ENCODE results near the gene DEFB131B.

DEFB131B gene

DNA sequence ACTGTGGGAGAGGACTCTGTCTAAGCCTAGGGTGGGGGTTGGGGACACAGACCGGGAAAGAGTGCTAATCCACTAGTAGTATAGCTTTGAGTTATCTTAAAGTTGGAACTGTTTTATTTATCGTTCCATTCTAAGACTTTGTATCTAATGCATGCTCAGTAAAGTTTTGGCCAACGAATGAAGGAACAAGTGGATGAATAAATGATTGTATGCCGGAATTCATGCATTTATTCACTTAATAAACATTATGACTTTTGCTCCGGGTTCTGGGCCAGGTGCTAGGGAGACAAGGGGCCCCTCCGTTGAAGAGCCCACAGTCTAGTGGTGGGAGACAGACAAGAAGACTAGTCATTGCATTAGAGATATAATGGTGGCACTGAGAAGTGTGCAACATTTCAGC, 51.2 kb downstream of the DEFB131B start:
- peak overlapping the region; percentile 95 to 98 (median 98) for H3K4me3 Mint-ChIP-seq
- peak overlapping the region; percentile 98 to 100 (median 99) for H3K27ac Mint-ChIP-seq
- H3K4me1 Mint-ChIP-seq: peaks cover 49% of the 10 kb centered on the region
- TF ChIP-seq, protein P1, sequence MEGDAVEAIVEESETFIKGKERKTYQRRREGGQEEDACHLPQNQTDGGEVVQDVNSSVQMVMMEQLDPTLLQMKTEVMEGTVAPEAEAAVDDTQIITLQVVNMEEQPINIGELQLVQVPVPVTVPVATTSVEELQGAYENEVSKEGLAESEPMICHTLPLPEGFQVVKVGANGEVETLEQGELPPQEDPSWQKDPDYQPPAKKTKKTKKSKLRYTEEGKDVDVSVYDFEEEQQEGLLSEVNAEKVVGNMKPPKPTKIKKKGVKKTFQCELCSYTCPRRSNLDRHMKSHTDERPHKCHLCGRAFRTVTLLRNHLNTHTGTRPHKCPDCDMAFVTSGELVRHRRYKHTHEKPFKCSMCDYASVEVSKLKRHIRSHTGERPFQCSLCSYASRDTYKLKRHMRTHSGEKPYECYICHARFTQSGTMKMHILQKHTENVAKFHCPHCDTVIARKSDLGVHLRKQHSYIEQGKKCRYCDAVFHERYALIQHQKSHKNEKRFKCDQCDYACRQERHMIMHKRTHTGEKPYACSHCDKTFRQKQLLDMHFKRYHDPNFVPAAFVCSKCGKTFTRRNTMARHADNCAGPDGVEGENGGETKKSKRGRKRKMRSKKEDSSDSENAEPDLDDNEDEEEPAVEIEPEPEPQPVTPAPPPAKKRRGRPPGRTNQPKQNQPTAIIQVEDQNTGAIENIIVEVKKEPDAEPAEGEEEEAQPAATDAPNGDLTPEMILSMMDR (IDR thresholded peaks at IDR 0.05; ENCODE audit: unreplicated experiment in 3 of 3): no peak
- peaks cover 9% of the 10 kb centered on the region for H3K36me3 Mint-ChIP-seq (ENCODE audit: low read depth)
- H3K27me3 Mint-ChIP-seq (ENCODE audit: low read depth): no peaks in the 10 kb centered on the region
- no peaks in the 10 kb centered on the region for H3K9me3 Mint-ChIP-seq

DNA sequence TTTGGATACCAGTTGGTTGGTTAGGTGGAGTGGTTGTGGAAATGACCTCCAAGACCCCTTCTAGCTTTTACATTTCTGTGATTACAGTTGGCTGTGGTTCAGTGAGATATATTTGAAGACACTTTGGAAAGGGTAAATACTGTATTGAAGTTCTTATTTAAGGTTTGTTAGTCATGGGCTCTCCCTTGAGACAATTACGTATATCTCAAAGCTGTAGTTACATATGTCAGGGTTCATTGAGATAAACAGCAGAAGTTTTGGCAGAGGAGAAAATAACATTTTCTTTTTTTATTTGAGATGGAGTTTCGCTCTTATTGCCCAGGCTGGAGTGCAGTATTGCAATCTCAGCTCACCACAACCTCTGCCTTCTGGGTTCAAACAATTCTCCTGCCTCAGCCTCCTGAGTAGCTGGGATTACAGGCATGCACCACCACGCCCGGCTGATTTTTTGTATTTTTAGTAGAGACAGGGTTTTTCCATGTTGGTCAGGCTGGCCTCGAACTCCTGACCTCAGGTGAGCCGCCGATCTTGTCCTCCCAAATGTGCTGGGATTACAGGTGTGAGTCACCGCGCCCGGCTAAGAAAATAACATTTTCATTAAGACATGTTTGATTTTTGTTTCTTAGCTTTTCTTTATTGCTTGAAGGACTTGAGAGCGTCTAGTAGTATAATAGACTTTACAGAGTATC, 52.4 kb downstream of the DEFB131B start:
- peak overlapping the region; percentile 95 to 98 (median 98) for H3K4me3 Mint-ChIP-seq
- peaks cover 51% of the 10 kb centered on the region for H3K4me1 Mint-ChIP-seq

DNA sequence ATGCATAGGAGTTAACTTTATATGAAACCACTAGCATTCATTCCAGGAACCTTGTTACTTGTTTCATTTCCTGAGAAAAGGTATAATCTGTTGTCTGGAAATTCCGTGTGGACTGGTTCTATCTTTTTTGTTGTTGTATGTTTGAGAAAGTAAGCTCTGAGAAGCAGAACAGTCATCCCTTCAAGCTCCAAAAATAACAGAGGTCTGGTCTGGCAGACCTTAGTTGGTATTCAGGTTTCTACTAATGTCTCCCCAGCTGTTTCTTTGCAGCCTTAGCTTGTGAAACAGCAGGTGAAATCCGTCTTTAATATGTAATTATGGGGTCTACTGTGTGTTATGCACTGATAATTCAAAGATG, 53.0 kb downstream of the DEFB131B start:
- peaks cover 4% of the 10 kb centered on the region for H3K36me3 Mint-ChIP-seq (ENCODE audit: low read depth)
- peak overlapping the region in 2 of 3 experiments; percentile 18 to 22 for H3K27ac Mint-ChIP-seq
- no peaks in the 10 kb centered on the region for H3K9me3 Mint-ChIP-seq
- peak overlapping the region; percentile 95 to 98 (median 98) for H3K4me3 Mint-ChIP-seq
- TF ChIP-seq, protein P1 (IDR thresholded peaks at IDR 0.05; ENCODE audit: unreplicated experiment in 3 of 3): no peak
- no peaks in the 10 kb centered on the region for H3K27me3 Mint-ChIP-seq (ENCODE audit: low read depth)
- H3K4me1 Mint-ChIP-seq: peaks cover 51% of the 10 kb centered on the region

More for the DNA sequence above, 52.4 kb downstream of the DEFB131B start:
- Mint-ChIP-seq H3K36me3 (ENCODE audit: low read depth) (peaks cover 4% of the 10 kb centered on the region), H3K27me3 (ENCODE audit: low read depth) (no peaks in the 10 kb centered on the region), H3K9me3 (no peaks in the 10 kb centered on the region), H3K27ac (peak overlapping the region in 2 of 3 experiments; percentile 99 to 100)
- TF ChIP-seq, protein P1 (IDR thresholded peaks at IDR 0.05; ENCODE audit: unreplicated experiment in 3 of 3): no peak

DNA sequence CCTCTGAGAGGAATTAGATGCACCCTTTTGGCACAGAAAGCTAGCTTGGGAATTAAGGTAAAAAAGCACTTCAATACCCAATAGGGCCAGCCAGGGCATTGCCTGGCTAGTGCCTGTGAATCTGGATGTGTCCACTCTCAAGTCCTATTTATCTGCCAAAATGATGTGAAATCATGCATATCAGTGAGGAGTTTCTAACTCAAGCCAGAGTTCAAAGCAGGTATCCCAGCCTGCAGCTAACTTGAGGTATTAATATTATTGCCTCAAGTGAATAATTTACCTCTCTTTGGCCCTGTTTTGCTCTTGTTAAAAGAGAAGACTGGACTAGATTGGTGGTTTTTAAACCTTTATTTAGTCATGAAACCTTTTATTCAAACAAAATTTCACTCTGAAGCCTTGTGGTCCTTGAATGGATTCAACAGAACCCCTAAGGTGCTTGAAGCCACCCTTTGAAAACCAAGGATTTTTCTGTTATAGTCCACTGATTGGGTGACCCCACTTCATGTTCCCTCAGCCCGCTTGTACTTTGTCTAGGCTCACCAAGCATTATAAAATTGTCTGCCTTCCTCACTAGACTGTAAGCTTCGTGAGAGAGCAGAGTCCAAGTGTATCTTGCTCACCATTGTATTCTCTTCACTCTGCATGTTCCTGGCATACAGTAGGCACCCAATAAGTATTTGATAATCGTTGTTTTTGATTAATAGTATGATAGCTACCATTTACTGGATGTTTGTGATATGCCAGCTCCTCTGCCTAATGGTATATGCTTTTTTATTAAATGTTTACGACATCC, 55.1 kb downstream of the DEFB131B start:
- peak overlapping the region in 2 of 3 experiments; percentile 3 to 15 for H3K4me3 Mint-ChIP-seq
- no peaks in the 10 kb centered on the region for H3K9me3 Mint-ChIP-seq
- TF ChIP-seq, protein P1 (IDR thresholded peaks at IDR 0.05; ENCODE audit: unreplicated experiment in 3 of 3): no peak
- H3K27me3 Mint-ChIP-seq (ENCODE audit: low read depth): no peaks in the 10 kb centered on the region
- peak overlapping the region; percentile 25 to 79 (median 54) for H3K27ac Mint-ChIP-seq
- peaks cover 57% of the 10 kb centered on the region for H3K4me1 Mint-ChIP-seq
- H3K36me3 Mint-ChIP-seq (ENCODE audit: low read depth): peaks cover 11% of the 10 kb centered on the region
